PFSK-1 (cell line): Measurements from ENCODE around the gene TMEM266.

Experiments used
- POLR2AphosphoS5 ChIP-seq: IDR thresholded peaks from 2 replicates; pipeline ENCODE4 v1.6.1; 2012; ENCODE audit warnings: low read depth, mild to moderate bottlenecking, control low read depth, low read length, moderate library complexity
- TAF1 ChIP-seq: IDR thresholded peaks from 2 replicates; pipeline ENCODE4 v1.6.1; 2012; ENCODE audit warnings: low read length, control low read depth, borderline replicate concordance; ENCODE audit not compliant: insufficient read depth
- TF ChIP-seq, protein P1 (sequence below), 2 experiments: IDR thresholded peaks; 2 replicates each; pipeline versions ENCODE4 v1.6.1 to v1.8.0; 2011 to 2012; ENCODE audit warnings: low read depth in 2 of 2, low read length in 2 of 2, control low read depth in 1 of 2, inconsistent platforms in 1 of 2, mild to moderate bottlenecking in 1 of 2, moderate library complexity in 1 of 2; ENCODE audit not compliant: insufficient read depth in 1 of 2

DNA sequence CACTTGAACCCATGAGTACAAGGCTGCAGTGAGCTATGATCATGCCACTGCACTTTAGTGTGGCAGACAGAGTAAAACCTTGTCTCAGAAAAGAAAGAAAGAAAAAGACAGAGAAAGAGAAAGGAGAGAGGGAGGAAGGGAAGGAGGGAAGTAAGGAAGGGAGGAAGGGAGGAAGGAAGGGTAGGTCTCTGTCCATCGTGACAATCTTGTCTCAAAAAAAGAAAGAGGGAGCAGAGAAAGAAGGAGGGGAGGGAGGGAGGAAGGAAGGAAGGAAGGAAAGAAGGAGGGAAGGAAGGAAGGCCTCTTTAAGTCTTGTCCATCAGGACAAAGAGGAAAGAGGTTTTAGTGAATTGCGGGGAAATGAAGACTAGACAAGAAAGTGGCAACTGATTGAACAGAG, 129.3 kb downstream of the TMEM266 start:
- no peak for TF ChIP-seq TAF1
- TF ChIP-seq, protein P1, sequence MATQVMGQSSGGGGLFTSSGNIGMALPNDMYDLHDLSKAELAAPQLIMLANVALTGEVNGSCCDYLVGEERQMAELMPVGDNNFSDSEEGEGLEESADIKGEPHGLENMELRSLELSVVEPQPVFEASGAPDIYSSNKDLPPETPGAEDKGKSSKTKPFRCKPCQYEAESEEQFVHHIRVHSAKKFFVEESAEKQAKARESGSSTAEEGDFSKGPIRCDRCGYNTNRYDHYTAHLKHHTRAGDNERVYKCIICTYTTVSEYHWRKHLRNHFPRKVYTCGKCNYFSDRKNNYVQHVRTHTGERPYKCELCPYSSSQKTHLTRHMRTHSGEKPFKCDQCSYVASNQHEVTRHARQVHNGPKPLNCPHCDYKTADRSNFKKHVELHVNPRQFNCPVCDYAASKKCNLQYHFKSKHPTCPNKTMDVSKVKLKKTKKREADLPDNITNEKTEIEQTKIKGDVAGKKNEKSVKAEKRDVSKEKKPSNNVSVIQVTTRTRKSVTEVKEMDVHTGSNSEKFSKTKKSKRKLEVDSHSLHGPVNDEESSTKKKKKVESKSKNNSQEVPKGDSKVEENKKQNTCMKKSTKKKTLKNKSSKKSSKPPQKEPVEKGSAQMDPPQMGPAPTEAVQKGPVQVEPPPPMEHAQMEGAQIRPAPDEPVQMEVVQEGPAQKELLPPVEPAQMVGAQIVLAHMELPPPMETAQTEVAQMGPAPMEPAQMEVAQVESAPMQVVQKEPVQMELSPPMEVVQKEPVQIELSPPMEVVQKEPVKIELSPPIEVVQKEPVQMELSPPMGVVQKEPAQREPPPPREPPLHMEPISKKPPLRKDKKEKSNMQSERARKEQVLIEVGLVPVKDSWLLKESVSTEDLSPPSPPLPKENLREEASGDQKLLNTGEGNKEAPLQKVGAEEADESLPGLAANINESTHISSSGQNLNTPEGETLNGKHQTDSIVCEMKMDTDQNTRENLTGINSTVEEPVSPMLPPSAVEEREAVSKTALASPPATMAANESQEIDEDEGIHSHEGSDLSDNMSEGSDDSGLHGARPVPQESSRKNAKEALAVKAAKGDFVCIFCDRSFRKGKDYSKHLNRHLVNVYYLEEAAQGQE (IDR thresholded peaks at IDR 0.05; ENCODE audit: insufficient read depth in 1 of 2, low read depth in 2 of 2, low read length in 2 of 2): no peak
- TF ChIP-seq POLR2AphosphoS5: no peak
